WI38 (cell line): ENCODE results near the gene BABAM2.

Experiments
- H3K4me3 ChIP-seq: 2 replicates; pipeline ENCODE4 v1.5.1; 2011; ENCODE audit warnings: low read depth, mild to moderate bottlenecking, control low read depth, low read length
- TF ChIP-seq, protein P1 (sequence below): IDR thresholded peaks from 2 replicates; pipeline ENCODE4 v1.5.1; 2012; ENCODE audit warnings: low read depth, mild to moderate bottlenecking, control low read depth, low read length

BABAM2 gene

DNA sequence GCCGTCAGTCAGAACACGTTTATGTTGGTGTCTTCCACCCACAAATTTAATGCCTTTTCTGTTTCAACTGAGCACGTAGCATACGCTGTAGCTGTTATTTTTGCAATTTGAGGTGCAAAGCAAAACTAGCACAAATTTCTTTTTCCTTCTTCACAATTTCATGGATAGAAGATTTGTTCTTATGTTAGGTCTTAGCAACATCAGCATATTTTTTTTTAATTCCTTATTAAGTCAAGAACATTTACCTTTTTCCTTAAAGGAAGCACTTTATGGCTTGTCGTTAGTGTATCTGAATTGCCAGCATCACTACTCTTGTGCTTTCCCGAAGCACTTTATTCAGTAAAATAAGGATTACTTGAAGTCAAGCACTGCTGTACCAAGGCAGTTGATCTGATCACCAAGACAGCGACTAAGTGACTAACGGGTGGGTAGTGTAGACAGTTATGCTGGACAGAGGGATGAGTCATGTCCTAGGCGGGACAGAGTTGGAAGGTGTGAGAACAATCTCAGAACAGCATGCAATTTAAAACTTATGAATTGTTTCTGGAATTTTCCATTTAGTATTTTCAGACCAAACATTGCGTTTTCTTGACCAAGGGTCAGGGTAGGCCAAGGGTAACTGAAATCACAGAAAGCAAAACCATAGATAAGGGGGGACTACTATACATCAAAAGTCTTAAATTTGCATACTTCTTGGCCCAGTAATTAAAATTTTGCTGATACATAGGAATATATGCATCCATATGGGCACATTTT is 13.3 kb downstream of the BABAM2 start:
- TF ChIP-seq, protein P1, sequence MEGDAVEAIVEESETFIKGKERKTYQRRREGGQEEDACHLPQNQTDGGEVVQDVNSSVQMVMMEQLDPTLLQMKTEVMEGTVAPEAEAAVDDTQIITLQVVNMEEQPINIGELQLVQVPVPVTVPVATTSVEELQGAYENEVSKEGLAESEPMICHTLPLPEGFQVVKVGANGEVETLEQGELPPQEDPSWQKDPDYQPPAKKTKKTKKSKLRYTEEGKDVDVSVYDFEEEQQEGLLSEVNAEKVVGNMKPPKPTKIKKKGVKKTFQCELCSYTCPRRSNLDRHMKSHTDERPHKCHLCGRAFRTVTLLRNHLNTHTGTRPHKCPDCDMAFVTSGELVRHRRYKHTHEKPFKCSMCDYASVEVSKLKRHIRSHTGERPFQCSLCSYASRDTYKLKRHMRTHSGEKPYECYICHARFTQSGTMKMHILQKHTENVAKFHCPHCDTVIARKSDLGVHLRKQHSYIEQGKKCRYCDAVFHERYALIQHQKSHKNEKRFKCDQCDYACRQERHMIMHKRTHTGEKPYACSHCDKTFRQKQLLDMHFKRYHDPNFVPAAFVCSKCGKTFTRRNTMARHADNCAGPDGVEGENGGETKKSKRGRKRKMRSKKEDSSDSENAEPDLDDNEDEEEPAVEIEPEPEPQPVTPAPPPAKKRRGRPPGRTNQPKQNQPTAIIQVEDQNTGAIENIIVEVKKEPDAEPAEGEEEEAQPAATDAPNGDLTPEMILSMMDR: no peak
- H3K4me3 ChIP-seq: no peak overlapping the region

GRCh38 chr2:27904405-27904665 is 13.8 kb downstream of the BABAM2 start:
- H3K4me3 ChIP-seq: no peak overlapping the region
- TF ChIP-seq, protein P1: no peak

DNA sequence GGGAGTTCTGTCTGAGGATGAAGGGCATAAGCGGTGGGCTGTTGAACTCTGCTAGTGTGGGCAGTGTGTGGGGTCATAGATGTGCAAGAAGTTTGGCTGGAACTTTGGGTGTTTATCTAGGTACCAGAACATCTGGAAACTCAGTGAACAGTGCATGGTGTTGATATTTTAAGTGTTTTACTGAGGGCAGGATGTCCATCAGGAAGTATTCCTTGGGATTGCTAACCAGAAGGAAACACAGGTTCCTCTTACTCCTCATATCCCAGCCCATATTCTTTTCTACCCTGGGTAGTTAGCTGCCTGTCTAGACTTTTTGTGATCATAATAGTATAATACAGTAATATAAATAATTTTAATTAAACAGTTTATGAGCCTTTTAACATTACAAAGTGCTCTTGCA is 15.5 kb downstream of the BABAM2 start:
- TF ChIP-seq, protein P1: no peak
- H3K4me3 ChIP-seq: no peak overlapping the region

DNA sequence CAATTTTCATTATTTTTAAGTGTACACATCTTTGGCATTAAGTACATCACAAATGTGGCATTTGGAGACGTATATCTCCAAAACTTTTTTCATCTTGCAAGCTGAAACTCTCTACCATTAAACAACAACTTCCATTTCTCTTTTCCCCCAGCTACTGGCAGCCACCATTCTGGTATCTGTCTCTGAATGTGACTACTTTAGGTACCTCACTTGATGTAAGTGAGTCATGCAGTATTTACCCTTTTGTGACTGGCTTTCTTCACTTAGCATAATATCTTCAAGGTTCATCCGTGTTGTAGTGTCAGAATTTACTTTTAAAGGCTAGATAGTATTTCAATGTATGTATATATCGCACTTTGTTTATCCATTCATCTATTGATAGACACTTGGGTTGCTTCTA is 17.0 kb downstream of the BABAM2 start:
- TF ChIP-seq, protein P1: no peak
- no peak overlapping the region for H3K4me3 ChIP-seq

DNA sequence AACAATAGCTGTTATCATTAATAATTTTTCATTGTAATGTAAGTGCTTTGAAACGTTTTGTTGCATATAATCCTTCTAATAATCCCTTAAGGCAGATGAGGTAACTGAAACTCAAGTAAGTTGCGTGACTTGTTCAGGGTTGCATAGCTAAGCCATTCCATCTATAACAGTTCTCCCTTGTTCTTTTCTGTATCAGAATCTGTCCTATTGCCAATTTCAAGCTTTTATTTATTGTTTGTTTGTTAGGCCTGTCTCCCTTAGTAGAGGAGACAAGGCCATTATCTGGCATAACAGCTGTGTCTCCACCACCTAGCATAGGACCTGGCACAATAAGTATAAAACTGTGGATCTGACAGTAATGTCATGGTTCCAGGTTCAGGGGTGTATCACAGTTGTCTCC is 19.4 kb downstream of the BABAM2 start:
- H3K4me3 ChIP-seq: no peak overlapping the region
- TF ChIP-seq, protein P1: no peak

GRCh38 chr2:27911458-27912210 is 21.1 kb downstream of the BABAM2 start:
- TF ChIP-seq, protein P1: no peak
- no peak overlapping the region for H3K4me3 ChIP-seq

GRCh38 chr2:27912512-27912911 is 22.0 kb downstream of the BABAM2 start:
- TF ChIP-seq, protein P1: no peak
- H3K4me3 ChIP-seq: no peak overlapping the region
